Astrocyte (in vitro differentiated cells and primary cell): ENCODE measurements around the gene FGD5.

ENCODE experiments used
- CTCF ChIP-seq: IDR thresholded peaks from 2 replicates; pipeline ENCODE4 v1.5.1; 2011; ENCODE audit warnings: low read depth, mild to moderate bottlenecking, inconsistent platforms, low read length, moderate library complexity; ENCODE audit not compliant: insufficient read depth
- EZH2 ChIP-seq: IDR thresholded peaks from 2 replicates; pipeline ENCODE4 v1.6.1; 2012; ENCODE audit warnings: mild to moderate bottlenecking, low read length, inconsistent platforms; ENCODE audit not compliant: insufficient read depth

GRCh38 chr3:14836049-14836468 is 17.3 kb downstream of the FGD5 start:
- TF ChIP-seq CTCF (no peak), EZH2 (no peak)
